GM18517 (cell line): ENCODE data around the gene ST6GALNAC3.

Experiments used
- ATAC-seq: cut with Tn5 transposase; IDR thresholded peaks from one replicate; pipeline ENCODE4 v1.9.1; 2021; ENCODE audit warnings: mild to moderate bottlenecking, moderate library complexity; ENCODE audit not compliant: unreplicated experiment

Gene ST6GALNAC3

DNA sequence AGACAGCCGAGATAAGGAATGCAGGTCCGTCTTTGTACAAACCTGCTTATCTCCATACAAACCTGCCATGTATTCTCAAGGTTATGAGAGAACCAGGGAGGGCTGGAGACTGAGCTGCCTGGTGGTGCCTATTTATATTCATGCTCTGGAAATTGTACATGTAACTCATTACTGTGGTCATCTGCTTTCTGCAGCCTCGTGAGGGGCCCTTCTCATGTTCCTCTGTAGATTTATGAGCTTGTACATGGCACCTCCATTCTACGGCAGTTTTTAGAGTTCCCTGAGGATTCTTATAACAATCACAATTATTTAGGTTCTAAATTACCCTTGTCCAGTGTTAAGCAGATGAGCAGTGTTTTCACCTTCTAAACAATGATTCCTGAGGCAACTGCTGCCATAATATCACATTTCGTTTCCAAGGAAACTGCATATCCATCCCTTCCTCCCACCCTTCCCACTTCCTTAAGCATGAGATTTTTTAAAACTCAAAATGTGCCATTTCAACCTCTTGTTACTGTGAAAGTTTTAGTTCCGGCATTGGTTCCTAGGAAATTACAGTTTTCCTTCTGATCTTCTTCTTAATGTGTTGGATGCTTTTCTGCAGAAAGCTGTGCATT, 112.1 kb downstream of the ST6GALNAC3 start:
- no peak for ATAC-seq

DNA sequence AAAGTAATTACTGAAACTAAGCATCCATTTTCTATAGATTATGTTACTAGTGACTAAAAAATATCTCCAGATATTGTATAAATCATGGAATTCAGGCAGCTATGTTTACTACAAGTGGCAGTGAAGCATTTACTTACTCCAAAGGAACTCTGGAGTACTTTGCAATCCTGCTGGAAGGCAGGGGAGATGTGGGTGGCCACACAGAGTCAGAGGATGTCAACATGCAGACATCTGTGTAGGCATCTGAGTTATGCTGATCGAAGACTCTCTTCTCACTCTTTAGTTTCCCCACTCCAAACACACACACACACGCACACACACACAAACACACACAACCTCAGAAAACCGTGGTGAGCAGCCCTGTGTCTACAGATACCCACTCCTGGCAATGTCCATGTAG, 112.9 kb downstream of the ST6GALNAC3 start:
- ATAC-seq = no peak

DNA sequence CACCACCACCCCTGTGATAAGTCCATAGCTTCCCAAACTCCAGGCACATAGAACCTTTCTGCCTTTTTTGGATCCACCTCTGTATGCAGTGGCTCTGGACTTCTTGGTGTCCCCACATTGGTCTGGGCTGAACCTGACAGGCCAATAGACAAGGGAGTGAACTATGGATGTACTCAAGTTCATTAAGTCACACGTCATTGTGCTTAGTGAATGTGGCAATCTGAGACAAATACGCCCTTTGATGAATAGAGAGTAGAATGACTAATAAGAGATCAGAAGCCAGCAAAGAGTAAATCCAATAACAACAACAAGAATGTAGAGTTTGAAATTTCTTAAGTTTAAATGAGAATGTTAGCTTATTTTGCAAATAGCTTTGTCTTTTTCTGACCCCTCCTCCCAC, 114.8 kb downstream of the ST6GALNAC3 start:
- no peak for ATAC-seq

DNA sequence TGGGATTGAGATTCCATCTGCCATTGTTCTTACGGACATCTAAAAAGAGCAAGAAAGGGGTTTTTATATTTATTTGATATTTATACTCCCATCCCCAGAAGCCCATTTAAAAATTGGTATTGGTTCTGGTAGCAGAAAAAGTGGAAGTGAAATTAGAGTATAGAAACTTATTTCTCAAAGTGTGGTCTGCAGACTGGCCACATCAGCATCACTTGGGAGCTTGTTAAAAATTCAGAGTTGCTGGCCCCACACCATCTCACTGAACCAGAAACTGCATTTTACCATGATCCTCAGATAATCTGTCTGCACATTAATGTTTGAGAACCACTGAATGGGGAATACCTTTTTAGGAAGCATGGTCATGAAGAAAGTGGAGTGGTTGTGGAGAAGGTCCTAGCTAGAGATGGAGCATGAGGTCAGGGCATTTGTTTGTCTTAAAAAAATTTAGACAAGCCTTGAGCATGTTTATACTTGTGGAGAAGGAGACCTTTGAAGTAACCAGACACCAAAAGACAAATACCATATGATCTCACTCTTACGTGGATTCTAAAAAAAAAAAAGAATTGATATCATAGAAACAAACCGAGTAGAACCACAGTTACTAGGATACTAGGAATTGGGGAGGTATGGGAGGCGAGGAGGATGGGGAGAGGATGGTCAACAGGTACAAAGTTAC, 116.3 kb downstream of the ST6GALNAC3 start:
- ATAC-seq = no peak

DNA sequence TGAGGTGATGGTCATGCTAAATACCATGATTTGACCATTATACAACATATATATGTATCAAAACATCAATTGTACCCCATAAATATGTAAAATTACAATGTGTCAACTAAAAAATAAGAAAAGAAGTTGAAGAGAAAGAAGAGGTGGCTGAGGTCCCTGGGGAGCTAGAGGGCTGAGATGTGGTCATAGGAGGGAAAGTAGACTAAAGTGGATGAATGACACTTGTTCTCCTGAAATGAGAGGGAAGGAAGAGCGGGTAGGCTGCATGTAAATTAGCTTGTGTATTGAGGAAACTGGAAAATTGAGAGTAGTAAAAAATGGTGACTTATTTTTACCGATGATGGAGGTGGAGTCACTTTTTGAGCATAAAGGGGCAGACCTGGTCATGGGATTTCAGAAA, 117.0 kb downstream of the ST6GALNAC3 start:
- no peak for ATAC-seq

DNA sequence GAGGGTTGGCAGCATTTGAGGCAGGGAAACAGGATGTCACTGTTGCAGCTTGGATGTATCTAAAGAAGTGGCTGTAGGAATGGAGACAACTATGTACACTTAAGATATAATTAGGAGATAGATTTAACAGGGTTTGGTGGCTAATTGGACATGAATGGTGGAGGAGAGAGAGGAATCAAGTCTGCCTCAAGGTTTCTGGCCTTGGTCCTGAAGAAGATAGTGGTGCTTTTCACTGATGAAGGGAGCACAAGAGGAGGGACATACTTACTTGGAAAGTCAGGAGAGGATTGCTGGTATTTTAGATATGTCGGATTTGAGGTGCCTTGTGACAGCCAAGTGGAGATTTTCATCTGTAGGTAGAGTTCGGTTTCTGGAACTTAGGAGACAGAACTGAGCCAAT, 123.9 kb downstream of the ST6GALNAC3 start:
- ATAC-seq = no peak

DNA sequence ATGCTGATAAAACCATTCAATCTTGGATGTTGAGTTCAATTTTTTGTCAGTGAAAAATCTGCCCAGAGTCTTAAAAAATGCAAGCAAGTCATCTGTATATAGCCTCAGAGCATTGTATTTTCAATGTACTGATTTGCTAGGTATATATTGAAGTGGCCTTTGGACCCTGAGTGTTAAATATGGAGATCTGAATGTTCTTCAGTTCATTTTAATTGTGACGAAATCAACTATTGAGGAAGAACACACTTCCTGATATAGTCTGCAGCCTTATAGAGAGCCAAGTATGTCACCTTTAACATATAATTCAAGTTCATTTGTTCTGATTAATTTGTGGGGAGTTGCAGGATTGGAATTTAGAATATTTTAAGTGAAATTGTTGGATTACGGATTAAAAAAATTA, 128.1 kb downstream of the ST6GALNAC3 start:
- no peak for ATAC-seq

DNA sequence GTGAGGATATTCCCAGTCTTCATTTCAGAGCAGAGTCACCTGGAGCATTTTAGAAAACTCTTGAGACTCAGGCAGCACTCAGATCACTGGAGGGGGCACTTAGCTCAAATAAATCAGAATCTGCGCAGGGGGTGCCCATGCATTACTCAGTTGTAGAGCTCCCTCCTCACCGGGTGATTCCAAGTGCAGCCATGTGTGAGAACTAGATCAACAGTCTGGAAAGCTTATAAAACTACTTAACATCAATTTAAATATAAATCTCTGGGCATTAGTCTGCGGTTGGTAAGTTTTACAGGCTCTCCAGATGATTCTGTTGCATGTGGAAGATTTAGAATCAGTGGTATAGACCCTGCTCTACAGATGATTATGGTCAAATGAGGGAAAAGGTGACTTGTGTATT, 128.6 kb downstream of the ST6GALNAC3 start:
- ATAC-seq = no peak

DNA sequence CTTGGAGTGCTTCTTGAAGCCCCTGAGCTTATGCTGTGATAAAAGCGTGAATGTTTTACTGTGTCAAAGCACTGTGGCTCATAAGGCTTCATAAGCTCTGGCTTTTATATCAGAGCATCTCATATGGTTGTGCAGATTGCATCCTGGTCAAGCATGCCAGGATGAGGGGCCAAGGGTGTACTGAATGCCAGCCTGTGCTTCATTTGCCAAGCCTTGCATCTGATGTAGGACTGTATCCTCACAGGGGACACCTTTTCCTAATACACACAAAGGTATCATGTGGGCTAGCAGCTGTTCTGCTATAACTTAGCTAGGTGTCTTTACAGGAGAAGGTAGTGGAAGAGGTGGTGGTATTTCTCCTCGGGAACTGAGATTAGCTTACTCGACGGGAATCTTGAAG, 134.7 kb downstream of the ST6GALNAC3 start:
- no peak for ATAC-seq

DNA sequence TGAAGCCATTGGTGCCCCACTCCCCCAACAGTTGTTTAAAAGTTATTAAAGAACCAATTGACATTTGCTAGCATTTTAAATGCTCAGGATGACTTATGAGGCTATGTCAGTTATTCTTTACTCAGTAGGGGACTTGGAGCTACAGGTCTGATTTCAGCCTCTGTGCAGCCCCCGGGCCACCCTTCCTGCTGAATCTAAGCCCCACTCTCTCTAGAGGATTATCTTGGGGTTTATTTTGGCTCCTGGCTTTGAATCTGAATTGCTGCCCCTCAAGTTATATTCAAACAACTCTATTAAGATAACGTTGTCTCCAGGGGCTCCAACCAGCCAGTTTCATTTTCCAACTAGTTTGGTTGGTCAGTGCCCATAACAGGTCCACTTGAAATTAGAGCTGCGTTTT, 135.1 kb downstream of the ST6GALNAC3 start:
- ATAC-seq = no peak

DNA sequence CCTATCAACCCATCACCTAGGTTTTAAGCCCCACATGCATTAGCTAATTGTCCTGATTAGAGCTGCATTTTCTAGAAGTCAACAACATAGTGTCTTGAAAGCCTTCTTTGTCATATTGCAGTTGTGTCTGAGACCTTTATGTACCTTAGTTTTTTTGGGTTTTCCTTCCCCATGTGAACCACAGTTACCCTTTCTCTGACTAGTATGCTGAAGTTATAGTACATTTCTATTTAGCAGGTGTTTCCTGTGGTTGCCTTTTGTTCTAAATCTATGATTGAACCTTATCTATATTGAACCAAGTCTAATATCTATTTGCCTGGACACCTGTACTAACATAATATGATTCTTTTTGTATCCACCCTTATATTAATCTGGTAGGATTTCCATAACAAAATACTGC, 135.6 kb downstream of the ST6GALNAC3 start:
- ATAC-seq = no peak

DNA sequence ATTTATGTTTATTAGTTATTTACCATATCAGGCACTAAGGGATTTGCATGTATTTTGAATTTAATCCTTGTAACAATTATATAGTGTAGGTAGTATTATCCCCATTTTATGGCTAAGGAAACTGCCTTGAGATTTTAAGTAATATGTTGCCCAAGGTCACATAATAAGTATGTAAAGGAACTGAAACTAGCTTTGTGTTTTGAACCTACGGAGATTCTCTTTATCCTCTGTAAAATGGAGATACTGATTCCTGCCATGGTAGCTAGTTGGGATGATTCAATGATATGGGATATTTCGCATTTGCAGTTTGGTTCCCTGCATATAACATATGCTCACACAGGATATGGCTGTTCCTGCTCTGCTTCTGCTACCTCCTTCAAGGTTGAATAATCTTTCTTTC, 144.3 kb downstream of the ST6GALNAC3 start:
- ATAC-seq = no peak

DNA sequence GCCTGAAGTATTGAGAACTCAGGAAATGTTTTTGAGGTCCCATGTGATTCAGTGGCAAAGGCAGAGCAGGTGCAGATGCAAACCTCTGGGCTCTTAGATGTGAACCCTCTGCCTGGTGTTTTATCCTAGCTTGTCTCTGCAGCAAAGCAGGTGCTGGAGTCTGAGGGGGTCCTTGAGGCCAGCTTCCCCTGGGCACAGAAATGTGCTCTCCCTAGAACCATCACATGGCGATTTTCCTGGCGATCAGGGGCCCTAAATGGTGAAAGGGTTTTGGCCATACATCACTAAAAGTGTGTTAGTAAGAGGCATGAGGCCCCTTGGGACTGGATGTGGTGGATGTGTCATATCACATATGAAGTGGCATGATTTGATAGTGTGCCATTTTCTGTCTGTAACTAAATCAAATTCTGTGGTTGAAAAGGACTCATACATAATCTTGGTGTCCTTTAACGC, 144.8 kb downstream of the ST6GALNAC3 start:
- ATAC-seq = peak; percentile 61

DNA sequence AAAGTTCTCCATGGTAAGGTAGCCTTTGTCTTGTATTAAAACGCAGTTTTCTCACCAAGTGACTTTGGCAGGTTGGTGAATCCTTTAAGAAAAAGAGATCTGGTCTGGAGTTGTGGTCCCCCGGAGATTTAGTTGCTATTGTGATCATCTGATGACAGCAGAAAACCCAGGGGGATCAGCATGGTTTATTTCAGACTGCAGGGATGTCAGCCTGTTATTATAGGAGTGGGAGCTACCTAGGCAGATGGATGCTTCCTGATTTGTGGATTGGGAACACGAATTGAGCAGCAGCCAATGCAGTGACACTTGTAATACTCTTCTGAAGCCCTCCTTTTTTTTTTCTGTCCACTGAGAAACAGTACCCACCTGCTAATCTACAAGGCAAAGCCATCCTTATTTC, 150.2 kb downstream of the ST6GALNAC3 start:
- no peak for ATAC-seq

DNA sequence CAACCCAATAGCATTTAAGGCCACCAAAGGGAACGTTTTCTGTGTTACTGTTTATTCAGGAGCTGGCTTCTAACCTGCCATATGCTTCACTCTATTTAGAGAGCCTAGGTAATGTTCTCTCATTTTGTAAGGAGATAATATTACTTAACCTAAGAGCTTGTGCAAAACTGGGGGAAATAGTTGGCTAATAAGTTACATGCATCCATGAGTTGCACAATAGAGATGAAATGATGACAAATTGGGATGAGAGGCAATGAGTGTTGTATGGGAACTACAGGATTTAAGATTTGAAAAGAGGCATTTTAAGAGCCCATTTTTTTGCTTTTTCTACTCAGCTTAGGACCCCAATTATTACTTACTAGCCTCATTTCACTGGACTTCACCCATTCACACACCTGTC, 151.0 kb downstream of the ST6GALNAC3 start:
- no peak for ATAC-seq

DNA sequence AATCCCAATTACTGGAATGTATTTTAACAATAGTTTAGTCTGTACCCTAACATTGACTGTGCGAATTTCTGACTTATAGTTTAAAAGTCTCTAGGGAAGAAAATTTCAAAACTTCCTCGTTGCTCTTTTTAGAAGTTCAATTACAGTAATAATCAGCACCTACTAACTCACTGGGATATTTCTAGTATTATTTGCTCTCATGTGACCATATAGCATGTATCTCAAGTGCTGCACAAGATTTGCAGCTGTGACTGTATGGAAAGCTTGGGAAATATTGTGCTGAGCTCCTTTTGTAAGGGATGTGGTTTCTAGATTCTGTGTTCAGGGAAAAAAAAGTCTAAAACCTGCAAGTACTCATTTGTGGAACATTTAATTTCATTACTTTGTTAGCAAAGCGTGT, 153.1 kb downstream of the ST6GALNAC3 start:
- no peak for ATAC-seq

DNA sequence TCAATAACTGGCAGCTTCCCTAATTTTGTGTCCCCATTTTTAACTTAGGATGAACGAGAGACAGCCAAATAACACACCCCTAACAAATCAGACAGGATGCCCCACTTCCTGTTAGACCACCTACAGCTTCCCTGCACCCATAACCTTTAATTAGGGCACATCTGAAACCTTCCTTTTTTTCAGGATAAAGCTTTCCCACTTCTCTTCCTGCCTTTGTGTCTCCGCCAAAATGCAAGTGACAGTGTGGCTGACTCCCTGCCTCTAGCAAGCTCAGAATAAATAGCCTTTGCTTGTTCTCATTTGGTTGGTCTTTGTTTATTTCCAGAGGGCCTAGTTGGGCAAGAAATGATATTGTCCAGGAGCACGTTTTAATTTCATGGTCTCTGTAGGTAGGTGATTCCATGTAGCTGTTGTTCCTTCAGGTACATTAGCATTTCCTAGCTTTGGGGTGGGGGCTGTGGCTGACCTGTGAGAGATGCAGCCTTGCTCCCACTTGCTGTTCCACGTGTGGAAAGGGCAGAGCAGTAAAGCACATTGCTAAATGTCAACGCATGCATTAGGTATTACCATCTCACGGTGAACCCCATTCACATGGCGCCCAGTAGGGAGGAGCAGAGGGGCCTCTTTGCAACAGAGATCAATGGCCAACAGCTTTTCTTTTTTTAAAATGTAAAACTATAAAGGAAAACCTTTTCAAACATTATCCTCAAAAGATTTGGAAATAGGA, 154.9 kb downstream of the ST6GALNAC3 start:
- ATAC-seq = no peak

DNA sequence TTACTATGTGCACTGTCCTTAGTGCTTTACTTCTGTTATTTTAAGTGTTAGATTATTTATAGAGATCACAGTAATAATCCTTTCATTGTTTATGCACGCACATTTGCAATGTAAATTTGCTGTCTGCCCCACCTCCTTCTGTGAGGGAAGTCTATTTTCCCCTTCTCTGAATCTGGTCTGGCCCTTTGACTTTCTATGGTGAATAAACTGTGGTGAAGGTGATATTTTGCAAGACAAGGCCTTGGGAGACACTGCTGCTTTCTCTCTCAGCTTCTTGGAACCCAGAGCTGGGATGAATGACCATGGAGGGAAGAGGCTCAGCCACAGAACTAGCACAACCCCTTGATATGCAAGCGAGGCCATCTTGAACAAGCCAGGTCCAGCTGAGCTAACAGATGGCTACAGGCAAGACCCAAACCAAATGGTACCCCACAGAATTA, 156.3 kb downstream of the ST6GALNAC3 start:
- no peak for ATAC-seq

DNA sequence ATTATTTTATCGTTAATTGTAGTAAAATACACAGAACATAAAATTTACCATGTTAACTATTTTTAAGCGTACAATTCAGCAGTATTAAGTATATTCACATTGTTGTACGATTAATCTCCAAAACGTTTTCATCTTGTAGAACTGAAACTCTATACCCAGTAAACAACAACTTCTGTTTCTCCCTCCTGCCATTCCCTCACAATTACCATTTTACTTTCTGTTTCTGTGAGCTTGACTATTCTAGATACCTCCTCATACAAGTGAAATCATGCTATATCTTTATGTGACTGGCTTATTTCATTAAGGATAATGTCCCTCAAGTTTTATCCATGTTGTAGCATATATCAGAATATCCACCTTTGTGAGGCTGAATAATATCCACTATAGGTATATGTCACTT, 156.8 kb downstream of the ST6GALNAC3 start:
- no peak for ATAC-seq

DNA sequence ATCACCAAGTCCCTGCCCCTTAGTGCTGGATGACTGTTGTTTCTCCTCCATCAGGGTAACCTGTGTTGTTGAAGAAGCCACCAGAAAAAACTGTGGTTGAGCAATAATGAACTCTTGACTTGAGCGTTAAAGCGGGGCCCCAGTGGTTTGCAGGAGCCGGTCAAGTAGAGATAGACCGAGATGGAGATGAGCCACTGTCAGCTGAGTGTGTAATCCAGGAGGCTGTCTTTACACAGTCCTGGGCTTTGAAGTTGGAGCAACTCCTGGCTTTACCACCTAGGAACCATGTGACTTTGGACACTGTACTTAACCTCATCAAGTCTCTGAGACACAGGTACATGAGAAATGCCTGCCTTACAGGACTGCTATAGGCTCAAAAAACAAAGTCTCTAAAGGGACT, 158.1 kb downstream of the ST6GALNAC3 start:
- ATAC-seq = no peak

DNA sequence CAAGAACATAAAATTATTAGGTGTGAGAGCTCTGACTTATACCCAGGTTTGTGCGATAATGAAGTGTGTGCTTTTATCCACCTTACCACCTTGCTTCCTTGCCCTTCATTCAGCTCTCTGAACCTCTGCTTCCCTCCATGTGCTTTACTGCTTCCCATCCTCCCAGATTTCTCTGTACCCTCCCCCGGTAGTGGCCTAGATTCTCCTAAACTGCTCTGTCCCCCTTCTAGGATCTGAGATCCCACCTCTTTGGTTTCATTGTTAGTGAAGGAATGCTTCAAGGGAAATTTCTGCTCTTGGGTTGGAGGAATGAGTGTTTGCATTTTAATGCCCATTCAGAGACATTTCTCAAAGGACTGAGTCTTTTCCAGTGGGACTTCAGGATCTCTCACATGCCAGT, 159.5 kb downstream of the ST6GALNAC3 start:
- ATAC-seq = no peak

DNA sequence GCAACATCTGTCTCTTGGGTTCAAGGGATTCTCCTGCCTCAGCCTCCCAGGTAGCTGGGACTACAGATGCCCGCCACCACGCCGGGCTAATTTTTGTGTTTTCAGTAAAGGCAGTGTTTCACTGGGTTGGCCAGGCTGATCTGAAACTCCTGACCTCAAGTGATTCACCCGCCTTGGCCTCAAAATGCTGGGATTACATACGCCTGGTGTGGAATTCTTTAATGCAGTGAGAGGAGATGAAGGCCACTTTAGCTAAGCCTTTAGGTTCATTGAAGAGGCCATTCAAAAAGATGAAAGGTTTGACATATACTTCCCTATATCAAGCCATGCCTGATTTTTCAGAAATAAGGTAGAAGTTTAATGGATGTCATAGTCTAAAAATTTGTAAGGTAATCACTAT, 162.7 kb downstream of the ST6GALNAC3 start:
- no peak for ATAC-seq
